BLaER1 (cell line): Measurements from ENCODE around the gene CATSPERD.

Experiments used
- H3K27ac ChIP-seq: shearing (Covaris generic); formaldehyde crosslinking; 2 replicates; pipeline ENCODE4 v1.8.1; 2022
- H3K27me3 ChIP-seq: shearing (Covaris generic); formaldehyde crosslinking; 2 replicates; pipeline ENCODE4 v1.8.1; 2022
- H3K36me3 ChIP-seq: shearing (Covaris generic); formaldehyde crosslinking; 2 replicates; pipeline ENCODE4 v1.8.1; 2022
- H3K4me1 ChIP-seq: shearing (Covaris generic); formaldehyde crosslinking; 2 replicates; pipeline ENCODE4 v1.8.1; 2022
- H3K4me2 ChIP-seq: shearing (Covaris generic); formaldehyde crosslinking; 2 replicates; pipeline ENCODE4 v1.8.1; 2022
- H3K4me3 ChIP-seq: shearing (Covaris generic); formaldehyde crosslinking; 2 replicates; pipeline ENCODE4 v1.8.1; 2022
- H3K9ac ChIP-seq: shearing (Covaris generic); formaldehyde crosslinking; 2 replicates; pipeline ENCODE4 v1.8.1; 2022
- H3K9me3 ChIP-seq: shearing (Covaris generic); formaldehyde crosslinking; 2 replicates; pipeline ENCODE4 v1.8.1; 2022
- H4K20me1 ChIP-seq: shearing (Covaris generic); formaldehyde crosslinking; 2 replicates; pipeline ENCODE4 v1.8.1; 2022
- Cebpa-rat ChIP-seq: shearing (Covaris generic); IDR thresholded peaks from 2 replicates; pipeline ENCODE4 v1.8.1; 2022

The CATSPERD gene

DNA sequence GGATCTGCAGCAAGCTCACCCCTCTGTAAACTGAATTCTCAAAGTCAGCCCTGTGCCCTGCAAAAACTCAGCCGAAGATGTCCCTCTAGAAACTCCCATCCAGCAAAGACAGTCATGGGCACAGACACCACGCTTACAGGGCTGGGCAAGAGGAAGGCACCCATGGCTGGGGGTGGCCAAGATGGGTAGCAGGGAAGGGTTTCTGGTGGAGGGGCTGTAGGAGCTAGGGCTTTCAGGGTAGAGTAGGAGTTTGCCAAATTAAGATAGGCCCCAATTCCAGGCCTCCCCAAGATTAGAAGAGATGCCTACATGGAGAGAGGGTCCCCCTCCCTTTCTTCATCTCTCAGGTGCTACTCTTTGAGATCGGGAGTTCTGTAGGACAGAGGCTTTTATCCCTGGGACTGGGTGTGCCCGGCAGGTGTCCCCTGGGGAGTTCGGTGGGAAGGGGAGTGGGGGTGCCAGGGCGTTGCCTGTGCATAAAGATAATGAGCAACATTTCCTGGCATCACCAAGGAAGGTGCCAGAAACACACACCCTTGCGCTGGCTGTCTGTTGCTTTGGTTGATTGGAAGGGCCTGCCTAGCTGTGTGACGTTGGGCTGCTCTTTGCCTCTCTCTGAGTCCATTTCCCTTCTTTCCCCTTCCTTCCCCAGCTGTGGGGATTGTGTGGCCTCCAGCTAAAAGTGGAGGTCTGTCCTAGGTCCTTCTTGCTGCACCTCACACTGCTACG lies 93.8 kb downstream of the CATSPERD start:
- Histone ChIP-seq H3K36me3 (no peaks in the 10 kb centered on the region), H3K4me1 (0 out of 2 replicates have a peak, but pooled peaks cover 4% of the 10 kb centered on the region), H3K27me3 (no peaks in the 10 kb centered on the region), H3K4me3 (no peak overlapping the region), H4K20me1 (no peaks in the 10 kb centered on the region), H3K9ac (no peak overlapping the region), H3K27ac (no peak overlapping the region), H3K4me2 (no peak overlapping the region), H3K9me3 (no peaks in the 10 kb centered on the region)
- TF ChIP-seq Cebpa-rat, result no peak

DNA sequence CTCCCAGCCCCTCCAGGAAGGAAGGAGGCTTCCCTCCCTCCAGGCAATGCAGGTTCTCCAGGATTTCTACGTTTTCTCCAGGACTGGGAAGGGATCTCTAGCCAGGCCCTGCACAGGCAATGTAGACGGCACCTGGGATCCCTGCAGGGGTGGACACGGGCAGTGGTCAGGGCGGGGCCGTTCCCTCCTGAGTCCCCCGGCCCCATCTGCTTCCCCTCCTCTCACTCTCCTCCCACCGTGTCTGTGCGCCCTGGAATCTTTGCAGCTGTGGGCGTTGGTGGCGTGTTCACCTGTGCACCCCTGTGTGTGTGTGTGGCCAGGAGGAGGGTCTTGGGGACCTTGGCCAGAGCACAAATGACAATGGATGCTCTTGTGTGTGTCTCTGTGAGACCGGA lies 94.4 kb downstream of the CATSPERD start:
- Histone ChIP-seq H3K27ac (no peak overlapping the region), H3K9me3 (no peaks in the 10 kb centered on the region), H3K4me1 (0 out of 2 replicates have a peak, but pooled peaks cover 4% of the 10 kb centered on the region)

DNA sequence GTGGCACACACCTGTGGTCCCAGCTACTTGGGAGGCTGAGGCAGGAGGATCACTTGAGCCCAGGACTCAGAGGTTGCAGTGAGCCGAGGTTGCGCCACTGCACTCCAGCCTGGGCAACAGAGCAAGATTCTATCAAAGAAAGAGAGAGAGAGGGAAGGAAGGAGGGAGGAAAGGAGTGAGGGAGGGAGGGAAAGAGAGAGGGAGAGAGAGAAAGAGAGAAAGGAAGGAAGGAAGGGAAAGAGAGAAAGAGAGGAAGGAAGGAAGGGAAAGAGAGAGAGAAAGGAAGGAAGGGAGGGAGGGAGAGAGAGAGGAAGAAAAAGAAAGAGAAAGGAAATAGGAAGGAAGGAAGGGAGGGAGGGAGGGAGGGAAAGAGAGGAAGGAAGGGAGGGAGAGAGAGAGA lies 96.8 kb downstream of the CATSPERD start:
- Histone ChIP-seq H3K4me2 (no peak overlapping the region), H3K27me3 (no peaks in the 10 kb centered on the region), H3K9ac (no peak overlapping the region), H3K4me3 (no peak overlapping the region), H3K36me3 (no peaks in the 10 kb centered on the region), H3K9me3 (no peaks in the 10 kb centered on the region), H4K20me1 (no peaks in the 10 kb centered on the region), H3K27ac (no peak overlapping the region), H3K4me1 (0 out of 2 replicates have a peak, but pooled peaks cover 4% of the 10 kb centered on the region)
- no peak for TF ChIP-seq Cebpa-rat

More for the DNA sequence above, 94.4 kb downstream of the CATSPERD start:
- H3K4me2 ChIP-seq, result no peak overlapping the region
- no peaks in the 10 kb centered on the region for H3K27me3 ChIP-seq
- TF ChIP-seq Cebpa-rat, result no peak
- no peak overlapping the region for H3K4me3 ChIP-seq
- H3K36me3 ChIP-seq, result no peaks in the 10 kb centered on the region
- H3K9ac ChIP-seq, result no peak overlapping the region
- H4K20me1 ChIP-seq, result no peaks in the 10 kb centered on the region

DNA sequence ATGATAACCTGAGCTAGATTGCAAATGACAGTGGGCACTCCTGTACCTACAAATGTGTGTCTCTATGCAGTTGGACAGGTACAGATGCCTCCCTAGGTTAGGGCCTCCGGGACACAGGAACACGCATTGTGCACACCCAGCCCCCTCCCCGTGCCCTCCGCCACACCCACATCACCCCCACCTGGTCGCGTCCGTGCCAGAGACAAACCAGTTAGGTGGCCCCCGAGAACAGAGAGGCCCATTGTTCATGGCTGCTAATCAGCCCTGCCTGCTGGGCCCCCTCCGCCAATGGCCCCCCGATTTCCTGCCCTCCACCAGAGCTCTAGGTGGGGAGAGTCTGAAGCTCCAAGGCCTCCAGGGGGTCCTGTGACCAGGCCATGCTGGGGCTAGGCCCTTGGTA lies 98.2 kb downstream of the CATSPERD start:
- H4K20me1 ChIP-seq, result no peaks in the 10 kb centered on the region

DNA sequence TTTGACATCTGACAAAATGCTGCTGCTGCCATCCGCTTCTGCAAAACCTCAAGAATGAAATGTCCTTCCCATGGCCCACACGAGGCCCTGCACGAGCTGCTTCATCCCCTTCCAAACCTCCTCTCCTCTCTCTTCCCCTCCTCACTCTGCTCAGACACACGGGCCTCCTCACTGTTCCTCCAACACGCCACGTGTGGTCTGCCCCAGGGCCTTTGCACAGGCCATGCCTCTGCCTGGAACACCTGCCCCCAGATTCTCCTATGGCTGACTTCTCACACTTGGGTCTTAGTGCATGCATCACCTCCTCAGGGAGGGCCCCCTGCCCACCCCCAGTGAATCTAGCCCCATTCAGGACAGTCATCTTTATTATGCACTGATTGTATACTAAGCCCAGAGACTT lies 100.3 kb downstream of the CATSPERD start:
- TF ChIP-seq Cebpa-rat, result no peak
- H3K9me3 ChIP-seq, result no peaks in the 10 kb centered on the region
- no peaks in the 10 kb centered on the region for H3K27me3 ChIP-seq
- H3K4me2 ChIP-seq, result no peak overlapping the region
- H3K4me3 ChIP-seq, result no peak overlapping the region
- no peak overlapping the region for H3K27ac ChIP-seq
- no peaks in the 10 kb centered on the region for H3K36me3 ChIP-seq
- no peak overlapping the region for H3K9ac ChIP-seq
- no peaks in the 10 kb centered on the region for H4K20me1 ChIP-seq
- H3K4me1 ChIP-seq, result peaks cover 4% of the 10 kb centered on the region; the same call in 1 of the 2 replicates

More for the DNA sequence above, 98.2 kb downstream of the CATSPERD start:
- Histone ChIP-seq H3K4me2 (no peak overlapping the region), H3K4me3 (no peak overlapping the region), H3K27me3 (no peaks in the 10 kb centered on the region), H3K9ac (no peak overlapping the region), H3K9me3 (no peaks in the 10 kb centered on the region), H3K36me3 (no peaks in the 10 kb centered on the region), H3K27ac (no peak overlapping the region), H3K4me1 (0 out of 2 replicates have a peak, but pooled peaks cover 4% of the 10 kb centered on the region)
- TF ChIP-seq Cebpa-rat, result no peak

DNA sequence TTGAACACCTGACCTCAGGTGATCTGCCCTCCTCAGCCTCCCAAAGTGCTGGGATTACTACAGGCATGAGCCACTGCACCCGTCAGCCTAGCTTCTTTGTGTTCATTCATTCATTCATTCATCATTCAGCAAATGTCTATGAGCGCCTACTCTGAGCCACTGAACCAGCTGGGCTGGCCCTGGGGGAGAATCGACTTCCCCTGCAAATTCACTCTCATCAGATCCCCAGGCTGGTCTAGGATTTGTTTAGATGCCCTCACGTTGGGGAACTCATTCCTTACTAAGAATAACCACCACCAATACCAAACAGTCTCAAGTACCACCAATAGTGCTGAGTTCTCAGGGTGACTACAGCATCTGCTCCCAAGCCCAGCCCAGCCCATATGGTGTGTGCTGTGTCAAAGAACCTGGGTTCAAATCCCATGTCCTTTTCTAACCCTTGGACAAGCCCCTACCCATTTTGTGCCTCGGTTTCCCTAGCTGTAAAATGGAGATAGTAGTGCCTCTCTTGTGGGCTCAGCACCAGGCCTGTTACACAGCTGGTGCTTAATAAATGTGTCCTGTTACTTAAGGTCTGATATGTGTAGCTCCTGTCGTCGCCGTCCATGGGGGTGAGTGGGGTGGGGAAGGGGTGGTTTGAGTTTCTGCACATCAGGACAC lies 101.2 kb downstream of the CATSPERD start:
- no peaks in the 10 kb centered on the region for H3K27me3 ChIP-seq
- H3K27ac ChIP-seq, result no peak overlapping the region
- no peak overlapping the region for H3K9ac ChIP-seq
- H4K20me1 ChIP-seq, result no peaks in the 10 kb centered on the region
- no peaks in the 10 kb centered on the region for H3K9me3 ChIP-seq
- H3K4me2 ChIP-seq, result no peak overlapping the region
- TF ChIP-seq Cebpa-rat, result no peak
- H3K4me3 ChIP-seq, result no peak overlapping the region
- peaks cover 12% of the 10 kb centered on the region for H3K4me1 ChIP-seq
- no peaks in the 10 kb centered on the region for H3K36me3 ChIP-seq

DNA sequence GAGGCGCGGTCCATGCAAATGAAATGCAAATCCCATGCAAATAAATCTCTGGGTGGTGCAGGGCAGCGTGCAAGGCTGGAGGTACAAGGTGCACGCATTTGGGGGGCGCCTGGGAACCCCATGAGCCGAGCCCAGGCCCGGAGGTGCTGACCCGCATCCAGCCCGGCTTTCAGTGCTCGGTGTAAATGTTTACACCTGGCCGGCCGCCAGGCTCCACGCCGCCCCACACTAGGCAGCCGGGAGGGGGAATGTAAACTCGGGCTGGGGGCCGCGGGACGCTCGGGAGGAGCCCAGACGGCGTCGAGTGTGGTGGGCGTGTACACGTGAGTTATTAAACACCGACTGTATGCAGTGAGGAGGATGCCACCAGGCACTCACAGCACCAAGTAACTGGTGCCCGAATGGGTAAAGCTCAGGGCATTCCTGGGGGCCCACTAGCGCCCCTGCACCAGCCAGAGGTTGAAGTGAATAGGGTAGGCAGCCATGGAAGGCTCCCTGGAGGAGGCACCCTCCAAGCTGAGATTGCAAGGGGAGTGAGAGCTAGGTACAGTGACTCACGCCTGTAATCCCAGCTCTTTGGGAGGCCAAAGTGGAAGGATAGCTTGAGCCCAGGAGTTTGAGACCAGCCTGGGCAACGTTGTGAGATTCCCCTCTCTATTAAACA lies 101.9 kb downstream of the CATSPERD start:
- Histone ChIP-seq H3K9ac (no peak overlapping the region), H3K4me1 (peaks cover 18% of the 10 kb centered on the region), H4K20me1 (no peaks in the 10 kb centered on the region), H3K27me3 (no peaks in the 10 kb centered on the region), H3K9me3 (no peaks in the 10 kb centered on the region), H3K4me2 (no peak overlapping the region), H3K36me3 (no peaks in the 10 kb centered on the region), H3K27ac (no peak overlapping the region), H3K4me3 (no peak overlapping the region)
- TF ChIP-seq Cebpa-rat, result no peak

DNA sequence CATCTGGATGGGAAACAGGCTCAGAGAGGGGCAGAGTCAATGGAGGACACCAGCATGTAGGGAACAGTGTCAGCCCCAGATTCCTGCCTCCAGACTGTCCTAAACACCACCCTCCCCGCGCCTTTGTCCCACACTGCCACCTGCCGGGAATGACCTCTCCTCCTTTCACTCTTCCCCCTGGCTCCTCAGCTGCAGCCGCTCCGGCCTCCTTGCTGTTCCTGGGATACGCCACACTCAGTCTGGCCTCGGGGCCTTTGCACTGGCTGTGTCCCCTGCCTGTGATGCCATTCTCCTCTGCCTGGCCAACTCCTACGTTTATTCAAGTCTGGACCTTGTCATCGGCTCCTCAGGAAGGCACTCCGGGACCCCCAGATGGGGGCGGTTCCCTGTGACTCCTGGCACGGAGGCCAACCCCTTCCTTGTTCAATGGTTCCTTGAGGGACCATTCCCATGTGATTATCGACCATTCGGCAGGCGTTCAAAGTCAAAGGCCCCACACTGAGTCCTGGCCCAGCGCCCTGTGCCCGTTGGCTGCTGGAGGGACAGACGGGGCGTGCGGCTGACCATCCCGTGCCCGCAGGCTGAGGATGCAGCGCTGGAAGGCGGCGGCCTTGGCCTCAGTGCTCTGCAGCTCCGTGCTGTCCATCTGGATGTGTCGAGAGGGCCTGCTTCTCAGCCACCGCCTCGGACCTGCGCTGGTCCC lies 103.3 kb downstream of the CATSPERD start:
- H3K27me3 ChIP-seq, result no peaks in the 10 kb centered on the region
- no peak overlapping the region for H3K9ac ChIP-seq
- H3K4me1 ChIP-seq, result peaks cover 19% of the 10 kb centered on the region
- no peak overlapping the region for H3K27ac ChIP-seq
- no peaks in the 10 kb centered on the region for H3K36me3 ChIP-seq
- H3K9me3 ChIP-seq, result no peaks in the 10 kb centered on the region
- no peak overlapping the region for H3K4me2 ChIP-seq
- H3K4me3 ChIP-seq, result no peak overlapping the region
- TF ChIP-seq Cebpa-rat, result no peak
- no peaks in the 10 kb centered on the region for H4K20me1 ChIP-seq

DNA sequence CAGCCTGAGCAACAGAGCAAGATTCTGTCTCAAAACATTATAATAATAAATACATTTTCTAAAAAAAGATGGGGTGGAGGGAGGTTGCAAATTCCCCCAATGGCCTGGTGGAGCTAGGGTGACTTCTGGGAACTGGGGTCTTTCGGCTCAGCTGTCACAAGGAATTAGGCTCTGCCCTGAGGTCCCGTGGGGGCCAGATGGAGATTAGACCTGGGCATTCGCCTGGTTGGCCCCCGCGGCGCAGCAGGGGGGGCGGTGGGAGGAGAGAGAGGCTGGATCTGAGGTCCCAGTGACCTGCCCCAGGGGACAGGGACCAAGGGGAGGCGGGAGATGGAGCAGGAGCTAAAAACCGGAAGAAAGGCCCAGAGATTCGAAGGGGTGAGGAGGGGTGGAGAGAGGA lies 104.3 kb downstream of the CATSPERD start:
- Histone ChIP-seq H3K4me2 (no peak overlapping the region), H4K20me1 (peaks cover 2% of the 10 kb centered on the region), H3K9ac (no peak overlapping the region), H3K4me1 (peaks cover 28% of the 10 kb centered on the region), H3K27me3 (no peaks in the 10 kb centered on the region), H3K27ac (no peak overlapping the region), H3K36me3 (no peaks in the 10 kb centered on the region), H3K9me3 (no peaks in the 10 kb centered on the region), H3K4me3 (no peak overlapping the region)
- no peak for TF ChIP-seq Cebpa-rat
